CD4-positive, alpha-beta T cell treated with Interleukin-15 for 4 hours (primary cell): ENCODE measurements around the gene ZNF382.
A peak's percentile ranks its signal among the peaks of the same experiment; 100 is the strongest.
"Not testable (repeated sequence)": the region's sequence is repeated elsewhere in the genome, so short reads cannot be mapped to it uniquely, and the experiment has no call there.

Experiments used
- DNase-seq: peaks from one replicate; pipeline ENCODE4 v3.0.0-alpha.2; 2020; ENCODE audit warnings: low spot score

Gene ZNF382

DNA sequence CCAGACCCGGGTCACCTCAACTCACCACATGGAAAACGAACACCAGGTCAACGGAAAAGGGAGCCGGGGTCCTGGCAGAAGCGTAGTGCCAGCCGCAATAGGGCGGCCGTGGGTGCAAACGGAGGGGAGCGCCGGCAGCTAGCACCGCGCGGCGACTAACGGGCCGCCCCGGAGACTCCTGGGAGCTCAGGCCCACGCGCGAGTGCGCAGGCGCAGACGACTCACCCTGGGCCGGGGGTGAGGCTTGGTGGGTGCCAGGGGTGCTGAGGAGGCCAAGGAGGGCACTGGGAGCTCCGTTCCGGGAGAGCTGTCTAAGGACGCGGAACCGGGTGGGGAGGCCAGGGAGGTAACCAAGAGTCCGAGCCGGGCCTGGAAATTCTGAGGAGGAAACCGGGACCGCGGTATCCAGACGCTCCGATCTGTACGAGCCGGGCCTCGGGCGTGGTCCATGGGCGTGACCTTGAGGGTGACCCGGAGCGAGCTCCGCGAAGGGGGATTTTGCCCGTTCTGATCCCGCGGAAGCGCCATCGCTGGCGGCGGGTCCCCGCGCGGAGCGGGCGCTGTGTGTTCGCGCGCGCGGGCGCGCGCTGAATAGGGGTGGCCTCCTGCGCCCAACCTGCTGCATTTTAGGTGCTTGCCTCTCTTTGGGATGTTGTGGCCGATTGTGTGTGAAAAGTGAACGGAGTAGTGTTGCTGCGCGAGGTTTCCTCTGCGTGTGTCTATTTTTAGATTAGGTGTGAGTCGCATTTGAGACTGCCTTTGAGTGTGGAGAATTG is at the start of gene ZNF382:
Gene ZNF382 (plus strand): TSS at position 213 of the 776 bp plus-strand sequence. CDS start 4,602 bp downstream, outside the sequence.
- DNase-seq, result peak; percentile 87

- no peak for DNase-seq
These were observed 40.7 kb upstream of the ZNF382 start for GRCh38 chr19:36564391-36564790.

DNA sequence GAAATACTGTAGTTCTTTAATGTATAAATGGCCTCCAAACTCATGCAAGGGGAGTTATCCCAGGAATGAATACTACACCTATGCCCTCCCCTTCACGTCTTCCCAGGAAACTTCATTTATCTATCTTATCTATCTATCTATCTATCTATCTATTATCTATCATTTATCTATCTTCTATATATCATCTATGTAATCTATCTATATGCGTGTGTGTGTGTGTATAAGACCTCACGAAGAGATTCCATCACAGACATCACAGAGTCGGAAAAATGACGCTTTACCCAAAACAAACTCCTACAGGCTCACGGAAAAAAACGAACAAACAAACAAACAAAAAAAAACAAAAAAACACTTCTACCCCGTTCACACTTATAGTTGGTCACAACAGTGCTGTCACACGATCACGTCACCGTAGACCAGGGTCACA is 32.5 kb upstream of the ZNF382 start:
- no peak for DNase-seq

- peak; percentile 84 for DNase-seq
These were observed 31.9 kb upstream of the ZNF382 start, which contains the start of gene ZNF529 for GRCh38 chr19:36573020-36573894. TSS of gene ZNF529 (minus strand) at chr19:36573292. CDS start at chr19:36572346, 946 bp downstream.

DNA sequence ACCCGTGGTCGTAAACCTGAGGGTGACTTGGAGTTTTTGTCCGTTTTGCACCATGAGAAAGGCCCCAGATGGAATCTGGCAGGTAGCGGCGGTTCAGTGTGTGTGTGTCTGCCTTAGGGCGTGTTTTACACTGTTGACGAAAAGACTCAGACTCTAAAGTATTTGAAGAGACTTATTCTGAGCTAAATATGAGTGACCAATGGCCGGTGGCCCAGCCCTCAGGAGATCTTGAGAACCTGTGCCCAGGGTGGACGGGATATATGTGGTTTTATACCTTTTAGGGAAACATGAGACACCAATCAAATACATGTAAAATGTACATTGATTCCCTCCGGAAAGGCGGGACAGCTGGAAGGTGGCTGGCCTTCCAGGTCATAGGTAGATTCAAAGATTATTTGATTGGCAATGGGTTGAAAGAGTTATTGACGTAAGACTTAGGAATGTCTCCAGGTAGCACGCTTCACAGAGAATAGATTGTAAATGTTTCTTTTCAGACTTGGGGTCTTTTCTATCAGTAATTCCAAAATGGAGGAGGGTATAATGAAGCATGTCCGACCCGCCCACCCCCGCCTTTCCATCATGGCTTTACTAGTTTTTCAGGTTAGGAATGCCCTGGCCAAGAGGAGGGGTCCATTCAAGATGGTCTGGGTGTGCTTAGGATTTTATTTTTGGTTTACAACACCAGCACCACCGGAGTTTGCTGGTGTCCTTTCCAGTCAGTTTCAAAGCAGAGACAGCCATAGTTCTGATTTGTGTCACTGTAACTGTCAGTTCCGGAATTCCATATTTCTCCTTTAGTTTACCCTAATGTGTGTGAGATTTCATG is 31.0 kb upstream of the ZNF382 start:
- DNase-seq, result no peak

- no peak for DNase-seq
These were observed 30.4 kb upstream of the ZNF382 start for GRCh38 chr19:36574741-36575140.

- no peak for DNase-seq
These were observed 27.7 kb upstream of the ZNF382 start for GRCh38 chr19:36577271-36577996.

- no peak for DNase-seq
These were observed 25.9 kb upstream of the ZNF382 start for GRCh38 chr19:36579255-36579654.

- DNase-seq, result not testable (repeated sequence)
These were observed 2.4 kb upstream of the ZNF382 start for GRCh38 chr19:36602681-36603080.

DNA sequence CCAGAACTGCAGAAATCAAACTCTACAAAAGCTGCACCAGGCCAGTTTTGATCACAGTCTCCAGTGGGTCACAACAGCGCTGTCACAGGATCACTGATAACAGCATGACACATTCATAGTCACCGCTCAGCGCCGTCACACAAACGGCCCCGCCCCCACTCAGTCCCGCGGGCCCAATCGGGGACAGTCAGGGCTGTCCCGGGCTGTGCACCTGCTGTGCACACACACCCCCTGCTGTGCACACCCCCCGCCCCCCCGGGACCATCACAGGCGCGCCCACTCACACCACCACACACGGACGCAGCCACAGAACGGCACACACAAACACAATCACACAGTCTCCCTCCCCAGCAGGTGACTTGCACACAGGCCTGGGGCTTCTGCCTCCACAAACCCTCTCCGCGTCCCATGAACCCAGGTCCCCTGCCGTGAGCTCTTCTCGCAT is 435 bp upstream of the ZNF382 start:
- DNase-seq, result peak; percentile 86

GRCh38 chr19:36605877-36606478 is 865 bp downstream of the ZNF382 start:
- DNase-seq, result no peak

DNA sequence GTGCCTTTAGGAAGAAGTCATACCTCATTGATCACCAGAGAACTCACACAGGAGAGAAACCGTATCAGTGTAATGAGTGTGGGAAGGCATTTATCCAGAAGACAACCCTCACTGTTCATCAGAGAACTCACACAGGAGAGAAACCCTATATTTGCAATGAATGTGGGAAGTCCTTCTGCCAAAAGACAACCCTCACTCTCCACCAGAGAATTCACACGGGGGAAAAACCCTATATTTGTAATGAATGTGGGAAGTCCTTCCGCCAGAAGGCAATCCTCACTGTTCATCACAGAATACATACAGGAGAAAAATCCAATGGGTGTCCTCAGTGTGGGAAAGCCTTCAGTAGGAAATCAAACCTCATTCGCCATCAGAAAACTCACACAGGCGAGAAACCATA is 21.9 kb downstream of the ZNF382 start:
- DNase-seq, result no peak

DNA sequence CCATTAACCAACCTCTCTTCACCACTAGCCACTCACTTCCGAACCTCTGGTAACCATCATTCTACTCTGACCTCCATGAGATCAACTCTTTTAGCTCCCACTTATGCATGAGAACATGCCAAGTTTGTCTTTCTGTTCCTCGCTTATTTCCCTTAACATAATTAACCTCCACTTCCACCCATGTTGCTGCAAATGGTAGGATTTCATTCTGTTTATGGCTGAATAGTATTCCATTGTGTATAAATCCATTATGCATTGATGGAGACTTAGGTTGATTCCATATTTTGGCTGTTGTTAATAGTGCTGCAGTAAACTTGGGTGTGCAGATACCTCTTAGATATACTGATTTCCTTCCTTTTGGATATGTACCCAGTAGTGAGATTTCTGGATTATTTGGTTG is 30.2 kb downstream of the ZNF382 start:
- no peak for DNase-seq

- no peak for DNase-seq
These were observed 33.9 kb downstream of the ZNF382 start for GRCh38 chr19:36638862-36639510.

DNA sequence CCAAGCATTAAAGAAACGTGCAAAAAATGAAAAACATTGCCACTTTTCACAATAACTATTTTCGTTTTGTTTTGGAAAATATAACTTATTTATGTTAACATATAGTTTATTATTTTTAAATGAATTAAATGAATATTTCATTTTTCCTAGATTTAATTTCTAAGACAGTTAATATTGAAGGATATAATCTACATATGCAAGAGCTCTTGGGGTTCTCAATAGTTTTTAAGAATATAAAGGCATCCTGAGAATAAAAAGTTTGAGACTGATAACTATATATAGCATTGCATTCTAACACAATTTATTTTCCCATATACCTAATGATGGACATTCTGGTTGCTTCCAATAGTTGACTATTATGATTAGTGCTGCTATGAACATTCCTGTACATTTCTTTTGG is 41.6 kb downstream of the ZNF382 start:
- DNase-seq, result no peak

- DNase-seq, result no peak
These were observed 47.8 kb downstream of the ZNF382 start for GRCh38 chr19:36652958-36653357.

GRCh38 chr19:36665832-36666231 is 60.7 kb downstream of the ZNF382 start:
- no peak for DNase-seq

DNA sequence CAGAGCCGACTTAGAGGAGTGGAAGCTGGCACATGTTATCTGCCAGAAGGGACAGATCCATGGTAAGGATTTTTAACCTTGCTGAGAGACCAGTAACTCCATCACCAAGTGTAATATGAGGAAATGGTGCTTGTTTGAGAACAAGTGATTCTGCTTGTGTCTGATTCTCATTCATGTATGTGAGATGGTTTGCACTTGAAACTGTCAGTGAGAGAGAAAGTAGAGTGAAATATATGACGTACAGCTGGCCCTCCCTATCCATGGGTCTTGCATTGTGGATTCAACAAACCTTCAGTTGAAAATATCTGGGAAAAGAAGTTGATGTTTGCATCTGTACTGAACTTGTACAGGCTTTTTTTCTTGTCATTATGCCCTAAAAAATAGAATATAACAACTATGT is 63.5 kb downstream of the ZNF382 start:
- DNase-seq, result no peak

DNA sequence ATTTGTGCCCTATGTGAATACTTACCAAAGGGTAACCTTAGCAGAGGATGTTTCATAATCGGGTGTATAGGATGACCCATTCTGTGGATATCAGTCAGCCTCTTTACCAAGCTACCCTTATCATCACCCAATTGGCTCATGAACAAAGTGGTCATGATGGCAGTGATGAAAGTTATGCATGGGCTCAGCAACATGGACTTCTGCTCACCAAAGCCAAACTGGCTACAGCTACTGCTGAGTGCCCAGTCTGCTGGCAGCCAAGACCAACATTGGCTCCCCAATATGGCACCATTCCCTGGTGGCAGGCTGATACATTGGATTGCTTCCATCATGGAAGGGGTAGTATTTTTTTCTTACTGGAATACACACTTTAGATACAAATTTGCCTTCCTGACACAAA is 67.3 kb downstream of the ZNF382 start:
- DNase-seq, result no peak

GRCh38 chr19:36674201-36674600 is 69.1 kb downstream of the ZNF382 start:
- DNase-seq, result no peak
